ENCODE measurements around the gene ZNF608.

Gene ZNF608

GRCh38 chr5:124736805-124737188 lies 9.6 kb downstream of the ZNF608 start:
- Histone ChIP-seq H3K9ac (ENCODE audit: low read length) (peak overlapping the region; percentile 66), H3K4me2 (ENCODE audit: low read depth, low read length, poor library complexity, severe bottlenecking) (peak overlapping the region; percentile 96), H3K27ac (ENCODE audit: low read depth, low read length) (peak overlapping the region; percentile 98)

GRCh38 chr5:124736082-124736804 lies 10.2 kb downstream of the ZNF608 start:
- Histone ChIP-seq H3K27ac (ENCODE audit: low read depth, low read length) (peak overlapping the region; percentile 98), H3K9ac (ENCODE audit: low read length) (peak overlapping the region; percentile 66)

More at GRCh38 chr5:124736805-124737188, 9.6 kb downstream of the ZNF608 start:
- H4K20me1 ChIP-seq (ENCODE audit: low read depth, low read length): no peaks in the 10 kb centered on the region
- H3K4me3 ChIP-seq (ENCODE audit: insufficient read depth, low read length, poor library complexity, severe bottlenecking): peak overlapping the region; percentile 49
- peaks cover 71% of the 10 kb centered on the region for H3F3A ChIP-seq (ENCODE audit: insufficient read depth)
- H3K36me3 ChIP-seq (ENCODE audit: low read length): no peaks in the 10 kb centered on the region; the same call in 1 of the 2 replicates
- no peaks in the 10 kb centered on the region for H3K9me3 ChIP-seq (ENCODE audit: insufficient read depth, low read length)
- no peak overlapping the region for H2AFZ ChIP-seq (ENCODE audit: low read depth, low read length, severe bottlenecking)
- no peaks in the 10 kb centered on the region for H3K9me2 ChIP-seq (replicated peaks; ENCODE audit: insufficient read depth, low read length)
- H3K27me3 ChIP-seq (ENCODE audit: low read length): no peaks in the 10 kb centered on the region
- peaks cover 97% of the 10 kb centered on the region for H3K79me2 ChIP-seq (ENCODE audit: insufficient read depth, low read length)
- TF ChIP-seq CTCF (IDR thresholded peaks at IDR 0.05; ENCODE audit: insufficient read depth, low read length, poor library complexity, severe bottlenecking) (no peak), EZH2phosphoT487 (conservative IDR thresholded peaks at IDR 0.05; ENCODE audit: low read length) (no peak)

GRCh38 chr5:124735169-124735858 lies 11.1 kb downstream of the ZNF608 start:
- no peaks in the 10 kb centered on the region for H3K36me3 ChIP-seq (ENCODE audit: low read length)
- no peaks in the 10 kb centered on the region for H3K9me3 ChIP-seq (ENCODE audit: insufficient read depth, low read length)
- peak overlapping the region; percentile 66 for H3K9ac ChIP-seq (ENCODE audit: low read length)
- no peak overlapping the region for H2AFZ ChIP-seq (ENCODE audit: low read depth, low read length, severe bottlenecking)
- H3K27ac ChIP-seq (ENCODE audit: low read depth, low read length): peak overlapping the region; percentile 98
- H3K27me3 ChIP-seq (ENCODE audit: low read length): no peaks in the 10 kb centered on the region
- no peak for TF ChIP-seq CTCF (IDR thresholded peaks at IDR 0.05; ENCODE audit: insufficient read depth, low read length, poor library complexity, severe bottlenecking)
- no peak for TF ChIP-seq EZH2phosphoT487 (conservative IDR thresholded peaks at IDR 0.05; ENCODE audit: low read length)
- H4K20me1 ChIP-seq (ENCODE audit: low read depth, low read length): no peaks in the 10 kb centered on the region
- H3K79me2 ChIP-seq (ENCODE audit: insufficient read depth, low read length): peaks cover 100% of the 10 kb centered on the region
- H3K9me2 ChIP-seq (replicated peaks; ENCODE audit: insufficient read depth, low read length): no peaks in the 10 kb centered on the region
- H3K4me3 ChIP-seq (ENCODE audit: insufficient read depth, low read length, poor library complexity, severe bottlenecking): peak overlapping the region; percentile 49
- peaks cover 66% of the 10 kb centered on the region for H3F3A ChIP-seq (ENCODE audit: insufficient read depth)
- H3K4me2 ChIP-seq (ENCODE audit: low read depth, low read length, poor library complexity, severe bottlenecking): peak overlapping the region; percentile 96

More at GRCh38 chr5:124736082-124736804, 10.2 kb downstream of the ZNF608 start:
- Histone ChIP-seq H3K4me2 (ENCODE audit: low read depth, low read length, poor library complexity, severe bottlenecking) (peak overlapping the region; percentile 96), H3F3A (ENCODE audit: insufficient read depth) (peaks cover 66% of the 10 kb centered on the region), H3K79me2 (ENCODE audit: insufficient read depth, low read length) (peaks cover 97% of the 10 kb centered on the region), H3K36me3 (ENCODE audit: low read length) (no peaks in the 10 kb centered on the region), H3K9me2 (replicated peaks; ENCODE audit: insufficient read depth, low read length) (no peaks in the 10 kb centered on the region), H2AFZ (ENCODE audit: low read depth, low read length, severe bottlenecking) (no peak overlapping the region), H3K4me3 (ENCODE audit: insufficient read depth, low read length, poor library complexity, severe bottlenecking) (peak overlapping the region; percentile 49), H3K9me3 (ENCODE audit: insufficient read depth, low read length) (no peaks in the 10 kb centered on the region), H3K27me3 (ENCODE audit: low read length) (no peaks in the 10 kb centered on the region), H4K20me1 (ENCODE audit: low read depth, low read length) (no peaks in the 10 kb centered on the region)
- TF ChIP-seq CTCF (IDR thresholded peaks at IDR 0.05; ENCODE audit: insufficient read depth, low read length, poor library complexity, severe bottlenecking) (no peak), EZH2phosphoT487 (conservative IDR thresholded peaks at IDR 0.05; ENCODE audit: low read length) (no peak)

Measured in SU-DHL-6 (cell line).